PC-9 (cell line): Measurements from ENCODE around the gene NFE2L2. TPM values are rescaled to one million over a fixed set of nuclear protein-coding genes. Genes with fewer than 3 reads are reported as not detected.

Experiments
- Bru-seq: library from RNA; stranded (reverse); fragments of 400-500 nt; gene quantifications from one replicate; lab custom pipeline; 2021; lab: Mats Ljungman, UMichigan
- BruChase-seq, 2 experiments: library from RNA; stranded (reverse); fragments of 400-500 nt; gene quantifications; one replicate each; lab custom pipeline; 2021; lab: Mats Ljungman, UMichigan
- BruUV-seq: library from RNA; stranded (reverse); fragments of 400-500 nt; replicated peaks from 2 replicates; lab custom pipeline; 2021; lab: Mats Ljungman, UMichigan
- CTCF ChIA-PET: fragments of 300-600 bp; sonication (Branson Sonifier 250); formaldehyde crosslinking; loops from one replicate; lab custom pipeline; 2022; ENCODE audit warnings: antibody characterized with exemption; lab: Charles Lee
- POLR2A ChIA-PET: fragments of 300-600 bp; sonication (Branson Sonifier 250); formaldehyde crosslinking; loops from one replicate; lab custom pipeline; 2022; ENCODE audit warnings: antibody characterized with exemption; ENCODE audit not compliant: unreplicated experiment; lab: Charles Lee
- DNase-seq, 2 experiments: peaks; one replicate each; pipeline versions ENCODE4 v3.0.0 to v3.0.0-alpha.2; 2015 to 2022; ENCODE audit warnings: mixed read lengths in 1 of 2
- H2AFZ ChIP-seq: fragments of 200-600 bp; sonication (generic); 2 replicates; pipeline ENCODE4 v1.8.1; 2017; ENCODE audit warnings: antibody characterized with exemption
- H3F3A ChIP-seq: fragments of 200-600 bp; sonication (generic); 2 replicates; pipeline ENCODE4 v1.8.1; 2017; ENCODE audit warnings: antibody characterized with exemption, mild to moderate bottlenecking, low read depth; ENCODE audit not compliant: insufficient read depth
- H3K27ac ChIP-seq: fragments of 200-600 bp; sonication (generic); 2 replicates; pipeline ENCODE4 v1.6.1; 2016; ENCODE audit warnings: mixed run types
- H3K27me3 ChIP-seq: fragments of 200-600 bp; sonication (generic); 2 replicates; pipeline ENCODE4 v1.6.1; 2016; ENCODE audit warnings: low read depth, mixed run types; ENCODE audit not compliant: insufficient read depth
- H3K36me3 ChIP-seq: fragments of 200-600 bp; sonication (generic); 2 replicates; pipeline ENCODE4 v1.6.1; 2016; ENCODE audit warnings: low read depth, mixed run types
- H3K4me1 ChIP-seq: fragments of 200-600 bp; sonication (generic); replicated peaks from 2 replicates; pipeline ENCODE4 v1.6.1; 2016; ENCODE audit warnings: mixed run types; ENCODE audit not compliant: insufficient read depth
- H3K4me2 ChIP-seq: fragments of 200-600 bp; sonication (generic); 2 replicates; pipeline ENCODE4 v1.6.1; 2017; ENCODE audit warnings: mixed run types
- H3K4me3 ChIP-seq: fragments of 200-600 bp; sonication (generic); 2 replicates; pipeline ENCODE4 v1.6.1; 2016; ENCODE audit warnings: mixed run types
- H3K79me2 ChIP-seq: fragments of 200-600 bp; sonication (generic); 2 replicates; pipeline ENCODE4 v1.6.1; 2017; ENCODE audit warnings: low read depth, mixed run types
- H3K9me2 ChIP-seq: fragments of 200-600 bp; sonication (generic); 2 replicates; pipeline ENCODE4 v1.8.1; 2017; ENCODE audit warnings: mild to moderate bottlenecking; ENCODE audit not compliant: insufficient read depth
- H3K9me3 ChIP-seq: fragments of 200-600 bp; sonication (generic); 2 replicates; pipeline ENCODE4 v1.8.1; 2016; ENCODE audit warnings: low read depth; ENCODE audit not compliant: insufficient read depth
- H4K20me1 ChIP-seq: fragments of 200-600 bp; sonication (generic); 2 replicates; pipeline ENCODE4 v1.8.1; 2017; ENCODE audit not compliant: insufficient read depth
- CTCF ChIP-seq: fragments of 200-600 bp; sonication (generic); conservative IDR thresholded peaks from 2 replicates; pipeline ENCODE4 v1.6.1; 2017; ENCODE audit warnings: mixed run types, antibody characterized with exemption, mild to moderate bottlenecking, moderate library complexity
- EZH2 ChIP-seq: fragments of 200-600 bp; sonication (generic); IDR thresholded peaks from 2 replicates; pipeline ENCODE4 v1.8.0; 2017; ENCODE audit warnings: antibody characterized with exemption, low read depth
- intact Hi-C: fragments of 100-400 bp; cut with micrococcal nuclease; formaldehyde crosslinking; loops from one replicate; pipeline ENCODE4 v1.10.0; 2022; ENCODE audit not compliant: unreplicated experiment
- long read RNA-seq: library from polyadenylated mRNA; stranded (forward); transcript quantifications from one replicate; pipeline ENCODE4 v2.0.0, GENCODE V29; 2022
- total RNA-seq: library from RNA; stranded (reverse); gene quantifications from 2 replicates; pipeline ENCODE4 v1.2.3, GENCODE V29; 2021

The NFE2L2 gene
- total RNA-seq: 117 and 138 TPM in 2 replicates
- percentile 99 among the genes with signal in this experiment for Bru-seq, nascent RNA
- BruChase-seq, experiment 1, labeled RNA remaining after a 2-hour chase: percentile 99 among the genes with signal in this experiment
- percentile 97 among the genes with signal in this experiment for BruChase-seq, experiment 2, labeled RNA remaining after a 6-hour chase
- long read RNA-seq, transcript NFE2L2-201 (5 exons, 2,853 nt): major isoform, 177 of 273 reads
- long read RNA-seq, transcript NFE2L2-202 (5 exons, 2,651 nt): minor isoform, 63 of 273 reads
- long read RNA-seq, partial matches to known transcripts: 5 of 273 reads
- long read RNA-seq, other reads (novel, unspliced or antisense): 24 of 273 reads

- ChIA-PET CTCF (interaction anchor here (0.6 to 3.0 kb wide), 6 partner anchors 23 to 117 kb away, joined by 3 to 35 read pairs (median 4); no protein-coding TSS in a partner anchor), POLR2A (interaction anchor here (0.5 to 1.0 kb wide), 22 partner anchors 8 to 1272 kb away, joined by 3 to 30 read pairs (median 3); partner anchors contain the start of genes PJVK and PRKRA)
- Histone ChIP-seq H3K4me1 (peaks cover 48% of the 10 kb centered on the region), H4K20me1 (peaks cover 33% of the 10 kb centered on the region), H3K27me3 (no peaks in the 10 kb centered on the region), H3K9me3 (no peaks in the 10 kb centered on the region), H3F3A (peaks cover 41% of the 10 kb centered on the region), H3K36me3 (peaks cover 15% of the 10 kb centered on the region), H3K4me3 (peak within 1 kb of the TSS; percentile 90), H3K27ac (peak within 1 kb of the TSS; percentile 97), H2AFZ (peak within 1 kb of the TSS; percentile 84), H3K4me2 (peak within 1 kb of the TSS; percentile 94), H3K9me2 (no peaks in the 10 kb centered on the region), H3K79me2 (peaks cover 44% of the 10 kb centered on the region)
- no peak for TF ChIP-seq EZH2
- peak; percentile 44; the same call in 1 of the 2 replicates for TF ChIP-seq CTCF
- DNase-seq: peak; percentile 73 to 95
- BruUV-seq: TSS peak; percentile 93
- intact Hi-C loops: loop anchor here (5.0 to 10.0 kb wide), 5 partner anchors 38 to 683 kb away; a partner anchor contains a TSS
These were observed at the start of gene NFE2L2 for GRCh38 chr2:177264693-177265587. Gene NFE2L2, minus strand, starts transcription at chr2:177264727. Its CDS starts 151 bp downstream, at chr2:177264576.

- Histone ChIP-seq H2AFZ (no peak overlapping the region), H3K36me3 (no peaks in the 10 kb centered on the region), H3K27me3 (no peaks in the 10 kb centered on the region), H3F3A (no peaks in the 10 kb centered on the region), H4K20me1 (no peaks in the 10 kb centered on the region), H3K79me2 (no peaks in the 10 kb centered on the region), H3K27ac (no peak overlapping the region), H3K9me2 (no peaks in the 10 kb centered on the region), H3K4me2 (0 out of 2 replicates have a peak overlapping the region, but pooled peaks have one; percentile 0), H3K4me3 (no peak overlapping the region), H3K9me3 (no peaks in the 10 kb centered on the region), H3K4me1 (peaks cover 8% of the 10 kb centered on the region)
- POLR2A ChIA-PET: interaction anchor here (0.6 to 0.7 kb wide), 3 partner anchors 23 to 243 kb away, joined by 3 to 6 read pairs (median 5); no protein-coding TSS in a partner anchor
- no peak for TF ChIP-seq CTCF
- intact Hi-C loops: no loop called here
- peak in 1 of 2 experiments; percentile 54 for DNase-seq
- CTCF ChIA-PET: no interaction called here
- no TSS peak for BruUV-seq
These were observed 49.7 kb upstream of the NFE2L2 start for GRCh38 chr2:177314194-177314593.
